Thoracic aorta (tissue), 2 donors: ENCODE results near the gene GTSE1. TPM values are rescaled to one million over a fixed set of nuclear protein-coding genes. Genes with fewer than 3 reads are reported as not detected.

Source experiments
- ATAC-seq: fragments of 150-250 bp; one replicate; pipeline ENCODE4 v1.8.0; 2017; ENCODE audit warnings: low read depth; ENCODE audit not compliant: insufficient number of reproducible peaks, low FRiP score
- DNase-seq: peaks from one replicate; pipeline ENCODE4 v3.0.0-alpha.2; 2020; ENCODE audit warnings: low spot score
- H3K27ac ChIP-seq, 2 donors: fragments of 200-600 bp; sonication (generic); 1 replicate in 1 of 2; 2 replicates in 1 of 2; pipeline ENCODE4 v1.5.1; 2016; ENCODE audit warnings: mild to moderate bottlenecking in 2 of 2, moderate library complexity in 2 of 2
- H3K27me3 ChIP-seq: fragments of 200-600 bp; sonication (generic); replicated peaks from 2 replicates; pipeline ENCODE4 v1.6.0; 2016; ENCODE audit warnings: mild to moderate bottlenecking; ENCODE audit not compliant: insufficient read depth
- H3K36me3 ChIP-seq: fragments of 200-600 bp; sonication (generic); one replicate; pipeline ENCODE4 v1.5.1; 2016
- H3K4me1 ChIP-seq, 2 donors: fragments of 200-600 bp; sonication (generic); 1 replicate in 1 of 2; 2 replicates in 1 of 2; pipeline versions ENCODE4 v1.5.1 to v1.6.0; 2016; ENCODE audit warnings: low read depth in 2 of 2, mild to moderate bottlenecking in 1 of 2; ENCODE audit not compliant: control insufficient read depth in 1 of 2
- H3K4me3 ChIP-seq: fragments of 200-600 bp; sonication (generic); 2 replicates; pipeline ENCODE4 v1.5.1; 2016; ENCODE audit warnings: mild to moderate bottlenecking
- H3K9me3 ChIP-seq: fragments of 200-600 bp; sonication (generic); 2 replicates; pipeline ENCODE4 v1.5.1; 2016
- CTCF ChIP-seq: fragments of 200-600 bp; sonication (generic); IDR thresholded peaks from one replicate; pipeline ENCODE4 v1.5.1; 2019; ENCODE audit warnings: antibody characterized with exemption
- total RNA-seq, 2 donors: library from RNA; depleted of rRNA; stranded (reverse); fragments of >200 nt; gene quantifications; one replicate each; pipeline versions ENCODE4 v1.1.0 to v1.2.3, GENCODE V29; 2016

GTSE1 gene
- total RNA-seq, 2 donors from 2014 or later, result 0.41 to 0.92 TPM

DNA sequence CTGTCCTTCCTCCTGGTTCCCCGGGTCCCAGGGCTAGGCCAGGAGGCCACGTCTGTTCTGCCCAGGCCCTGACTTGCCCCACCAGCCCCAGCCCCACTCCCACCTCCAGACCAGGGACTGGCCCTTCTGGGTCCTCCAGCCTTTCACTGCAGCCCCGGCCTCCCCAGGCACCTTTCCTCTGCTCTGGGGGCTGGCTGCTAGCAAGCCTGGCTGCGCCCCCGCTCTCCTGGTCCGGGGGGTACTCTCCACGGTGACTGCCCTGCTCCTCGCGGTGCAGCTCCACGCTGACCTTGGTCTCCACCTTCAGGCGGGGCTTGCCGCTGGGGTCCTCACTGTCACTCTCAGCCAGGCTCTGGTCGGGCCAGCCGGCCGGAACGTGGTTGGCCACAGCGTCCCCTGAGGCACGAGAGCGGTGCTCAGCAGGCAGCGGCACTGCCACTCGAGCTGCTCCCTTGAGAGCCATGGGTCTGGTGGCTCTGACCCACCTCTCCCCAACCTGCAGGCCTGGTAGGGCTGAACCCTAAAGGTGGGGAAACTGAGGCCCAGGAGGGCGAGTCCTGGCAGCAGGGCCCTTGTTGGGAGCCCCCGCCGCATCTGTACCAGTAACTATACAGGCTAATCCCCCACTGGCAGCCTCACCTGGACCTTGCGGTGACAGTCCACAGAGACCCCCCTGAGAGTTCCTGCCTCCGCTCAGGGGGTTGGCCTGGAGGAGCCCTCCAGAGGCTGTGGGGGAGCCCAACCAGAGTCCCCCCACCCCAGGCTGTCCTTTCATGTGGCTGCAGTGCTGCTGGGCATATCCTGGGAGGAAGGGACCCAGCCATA lies 67.9 kb downstream of the GTSE1 start:
- ATAC-seq, result no peak
- Histone ChIP-seq H3K27ac (no peak overlapping the region), H3K27me3 (no peaks in the 10 kb centered on the region), H3K9me3 (no peaks in the 10 kb centered on the region), H3K4me3 (no peak overlapping the region), H3K36me3 (no peaks in the 10 kb centered on the region), H3K4me1 (no peaks in the 10 kb centered on the region)
- no peak for TF ChIP-seq CTCF
- no peak for DNase-seq

GRCh38 chr22:46365166-46365624 lies 68.5 kb downstream of the GTSE1 start:
- DNase-seq, result no peak
- H3K36me3 ChIP-seq, result no peaks in the 10 kb centered on the region
- no peaks in the 10 kb centered on the region for H3K27me3 ChIP-seq
- no peak overlapping the region for H3K27ac ChIP-seq
- ATAC-seq, result no peak
- no peaks in the 10 kb centered on the region for H3K4me1 ChIP-seq
- no peak for TF ChIP-seq CTCF
- H3K9me3 ChIP-seq, result no peaks in the 10 kb centered on the region
- H3K4me3 ChIP-seq, result no peak overlapping the region

DNA sequence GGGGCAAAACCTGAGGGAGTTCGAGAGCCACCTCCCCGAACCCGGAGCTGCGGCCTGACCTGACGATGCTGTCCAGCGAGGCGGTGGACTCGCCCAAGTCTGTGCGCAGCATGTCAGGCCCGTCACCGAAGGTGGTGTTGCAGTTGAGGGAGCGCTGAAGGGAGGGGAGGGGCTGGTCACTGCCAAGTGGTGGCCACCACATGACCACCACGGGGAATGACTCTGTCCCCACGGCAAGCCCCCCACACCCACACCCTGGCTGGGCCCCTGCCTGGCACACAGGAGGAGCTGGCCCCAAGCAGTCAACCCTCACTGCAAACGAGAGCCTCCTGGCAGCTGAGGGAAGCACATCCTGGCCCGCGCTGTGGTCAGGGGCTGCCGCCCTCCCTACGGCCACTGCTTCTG lies 69.7 kb downstream of the GTSE1 start:
- no peak for ATAC-seq

DNA sequence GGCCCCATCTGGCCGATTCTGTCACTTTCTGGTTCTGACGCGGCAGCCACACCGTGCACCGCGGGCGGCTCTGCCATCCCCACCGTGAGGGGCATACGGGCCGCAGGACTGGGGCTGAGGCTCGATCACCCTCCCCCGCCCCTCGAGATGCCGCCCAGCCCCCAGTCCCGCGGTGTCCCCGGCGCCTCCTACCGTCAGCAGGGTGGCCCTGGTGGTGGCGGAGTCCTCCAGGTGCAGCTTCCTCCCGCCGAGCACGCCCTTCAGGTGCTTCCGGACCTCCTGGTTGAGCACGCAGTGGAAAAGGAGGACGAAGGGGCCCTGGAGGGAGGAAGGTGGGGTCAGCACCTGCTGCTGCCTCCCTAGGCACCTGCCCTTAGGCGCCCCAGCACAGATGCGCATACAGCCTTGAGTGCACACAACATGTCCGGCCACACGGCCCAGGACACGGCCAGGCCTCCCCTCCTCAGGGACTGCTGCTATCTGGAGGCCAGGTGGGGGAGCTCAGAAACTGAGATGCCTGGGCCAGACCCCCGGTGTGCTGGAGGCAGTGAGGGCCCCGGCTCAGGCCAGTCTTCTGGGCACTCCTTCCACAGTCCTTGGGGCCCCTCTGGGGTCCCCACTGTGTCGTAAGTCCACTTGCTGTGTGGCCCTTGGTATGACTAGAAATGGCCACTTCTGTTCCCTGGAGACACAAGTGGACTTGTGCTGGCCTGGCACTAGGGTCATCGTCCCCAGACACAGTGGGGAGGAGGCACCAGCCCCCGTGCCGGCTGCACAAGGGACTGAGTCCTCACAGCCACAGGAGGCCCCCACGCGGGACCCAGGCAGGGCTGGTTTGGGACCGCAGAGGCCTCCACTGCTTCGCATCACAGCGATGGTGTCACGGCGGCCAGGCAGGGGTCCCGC lies 70.4 kb downstream of the GTSE1 start:
- Histone ChIP-seq H3K27ac (no peak overlapping the region), H3K4me3 (no peak overlapping the region), H3K27me3 (no peaks in the 10 kb centered on the region), H3K9me3 (no peaks in the 10 kb centered on the region), H3K36me3 (no peaks in the 10 kb centered on the region), H3K4me1 (no peaks in the 10 kb centered on the region)
- no peak for TF ChIP-seq CTCF
- DNase-seq, result no peak
- ATAC-seq, result no peak

More for the DNA sequence above, 69.7 kb downstream of the GTSE1 start:
- no peak for TF ChIP-seq CTCF
- H3K4me3 ChIP-seq, result no peak overlapping the region
- H3K4me1 ChIP-seq, result no peaks in the 10 kb centered on the region
- no peaks in the 10 kb centered on the region for H3K9me3 ChIP-seq
- no peaks in the 10 kb centered on the region for H3K27me3 ChIP-seq
- H3K36me3 ChIP-seq, result no peaks in the 10 kb centered on the region
- no peak for DNase-seq
- H3K27ac ChIP-seq, result no peak overlapping the region

DNA sequence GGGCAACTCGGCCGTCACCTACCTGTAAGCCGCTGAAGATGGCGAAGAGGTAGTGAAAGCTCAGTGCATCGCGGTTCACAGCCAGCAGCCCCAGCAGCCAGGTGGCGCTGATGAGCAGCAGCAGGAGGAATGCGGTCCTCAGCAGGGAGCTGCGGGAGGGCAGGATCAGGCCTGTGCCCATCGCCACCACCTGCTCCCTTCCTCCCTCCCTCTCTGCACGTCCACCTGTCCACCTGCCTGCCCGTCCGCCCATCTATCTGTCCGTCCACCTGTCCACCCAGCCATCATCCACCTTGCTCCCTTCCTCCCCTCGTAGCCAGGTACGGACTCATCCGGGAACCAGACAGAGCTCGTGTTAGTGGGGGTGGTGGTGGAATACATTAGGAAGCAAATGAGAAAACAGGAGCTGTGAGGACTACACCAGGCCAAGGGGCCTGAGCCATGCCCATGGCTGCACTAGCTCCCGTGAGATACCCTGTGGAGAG lies 71.1 kb downstream of the GTSE1 start:
- H3K4me3 ChIP-seq, result no peak overlapping the region
- no peaks in the 10 kb centered on the region for H3K4me1 ChIP-seq
- H3K27ac ChIP-seq, result no peak overlapping the region
- H3K9me3 ChIP-seq, result no peaks in the 10 kb centered on the region
- DNase-seq (no peak), ATAC-seq (no peak)
- H3K27me3 ChIP-seq, result no peaks in the 10 kb centered on the region
- H3K36me3 ChIP-seq, result no peaks in the 10 kb centered on the region
- peak; percentile 51 for TF ChIP-seq CTCF
